ENCODE measurements around the gene ACACB. TPM values are rescaled to one million over a fixed set of nuclear protein-coding genes. Genes with fewer than 3 reads are reported as not detected.

Gene ACACB
- total RNA-seq, 1 experiment from 2014 or later: 2.2 TPM

GRCh38 chr12:109302358-109302757, 186.0 kb downstream of the ACACB start:
- no peak for DNase-seq (ENCODE audit: low spot score)

GRCh38 chr12:109302770-109303169, 186.4 kb downstream of the ACACB start:
- DNase-seq (ENCODE audit: low spot score): no peak

DNA sequence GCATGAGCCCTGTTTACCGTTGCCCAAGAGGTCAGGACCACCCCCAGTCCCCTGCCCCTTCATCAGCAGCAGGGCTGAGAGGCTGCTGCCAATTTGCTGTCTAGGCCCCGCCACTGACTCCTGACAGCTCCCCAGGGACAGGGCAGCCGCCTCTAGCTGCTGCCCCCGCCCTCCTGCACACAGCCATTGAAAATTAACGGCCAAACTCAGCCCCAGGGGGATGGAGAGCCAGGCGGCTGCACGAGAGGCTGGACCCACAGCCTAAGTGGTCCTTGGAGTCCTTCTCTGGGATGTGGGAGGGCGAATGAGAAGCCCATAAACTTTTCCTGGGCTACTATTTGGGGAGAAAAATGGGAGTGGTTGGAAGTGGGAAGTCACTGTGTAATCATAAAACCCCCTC, 188.1 kb downstream of the ACACB start:
- DNase-seq (ENCODE audit: low spot score): no peak

DNA sequence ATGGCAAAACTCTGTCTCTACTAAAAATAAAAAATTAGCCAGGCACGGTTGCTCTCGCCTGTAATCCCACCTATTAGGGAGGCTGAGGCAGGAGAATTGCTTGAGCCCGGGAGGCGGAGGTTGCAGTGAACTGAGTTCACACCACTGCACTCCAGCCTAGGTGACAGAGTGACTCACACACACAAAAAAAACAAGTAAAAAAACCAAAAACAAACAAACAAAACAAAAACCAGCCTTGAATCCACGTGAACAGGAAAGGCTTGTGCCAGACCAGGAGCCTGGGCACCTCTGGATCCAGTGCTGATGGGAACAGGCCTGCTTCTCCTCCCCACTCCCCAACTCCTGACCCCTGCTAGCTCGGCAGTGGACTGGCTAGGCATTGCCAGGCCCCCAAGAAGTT, 189.2 kb downstream of the ACACB start:
- DNase-seq (ENCODE audit: low spot score): no peak

- DNase-seq (ENCODE audit: low spot score): no peak
Observed at GRCh38 chr12:109307051-109307450, 190.7 kb downstream of the ACACB start.

GRCh38 chr12:109308534-109309380, 192.4 kb downstream of the ACACB start, which contains the start of gene FOXN4:
Gene FOXN4, minus strand, starts transcription at chr12:109309284. Its CDS starts 963 bp downstream, at chr12:109308321.
- DNase-seq (ENCODE audit: low spot score): no peak

GRCh38 chr12:109309381-109310246, 193.2 kb downstream of the ACACB start:
- no peak for DNase-seq (ENCODE audit: low spot score)

GRCh38 chr12:109310247-109311125, 194.1 kb downstream of the ACACB start:
- DNase-seq (ENCODE audit: low spot score): no peak

Other genes starting within 250 kb of the ACACB start
- gene DAO, start 236.5 kb upstream of the ACACB start, total RNA-seq (2014; rRNA removed; shearing (Covaris generic)): not detected in 2 replicates
- gene SVOP, start 95.5 kb upstream of the ACACB start, total RNA-seq (2014; rRNA removed; shearing (Covaris generic)): not detected in 2 replicates
- 10.2 and 11.7 TPM in 2 replicates for gene USP30, start 64.0 kb upstream of the ACACB start, total RNA-seq (2014; rRNA removed; shearing (Covaris generic))
- 18.1 and 19.5 TPM in 2 replicates for gene ALKBH2, start 23.1 kb upstream of the ACACB start, total RNA-seq (2014; rRNA removed; shearing (Covaris generic))
- 57.7 and 58.0 TPM in 2 replicates for gene UNG, start 19.0 kb upstream of the ACACB start, total RNA-seq (2014; rRNA removed; shearing (Covaris generic))
- not detected in 2 replicates for gene FOXN4, start 192.7 kb downstream of the ACACB start, total RNA-seq (2014; rRNA removed; shearing (Covaris generic))
- gene MYO1H, start 231.3 kb downstream of the ACACB start, total RNA-seq (2014; rRNA removed; shearing (Covaris generic)): not detected in 2 replicates

Measured in H4 (cell line).